ENCODE results near the gene PPTC7. TPM values are rescaled to one million over a fixed set of nuclear protein-coding genes. Genes with fewer than 3 reads are reported as not detected.
"Not testable (repeated sequence)": the region's sequence is repeated elsewhere in the genome, so short reads cannot be mapped to it uniquely, and the experiment has no call there.

PPTC7 gene
- total RNA-seq, 4 donors from 2014 or later, result 24.6 to 36.6 (median 29.1) TPM

DNA sequence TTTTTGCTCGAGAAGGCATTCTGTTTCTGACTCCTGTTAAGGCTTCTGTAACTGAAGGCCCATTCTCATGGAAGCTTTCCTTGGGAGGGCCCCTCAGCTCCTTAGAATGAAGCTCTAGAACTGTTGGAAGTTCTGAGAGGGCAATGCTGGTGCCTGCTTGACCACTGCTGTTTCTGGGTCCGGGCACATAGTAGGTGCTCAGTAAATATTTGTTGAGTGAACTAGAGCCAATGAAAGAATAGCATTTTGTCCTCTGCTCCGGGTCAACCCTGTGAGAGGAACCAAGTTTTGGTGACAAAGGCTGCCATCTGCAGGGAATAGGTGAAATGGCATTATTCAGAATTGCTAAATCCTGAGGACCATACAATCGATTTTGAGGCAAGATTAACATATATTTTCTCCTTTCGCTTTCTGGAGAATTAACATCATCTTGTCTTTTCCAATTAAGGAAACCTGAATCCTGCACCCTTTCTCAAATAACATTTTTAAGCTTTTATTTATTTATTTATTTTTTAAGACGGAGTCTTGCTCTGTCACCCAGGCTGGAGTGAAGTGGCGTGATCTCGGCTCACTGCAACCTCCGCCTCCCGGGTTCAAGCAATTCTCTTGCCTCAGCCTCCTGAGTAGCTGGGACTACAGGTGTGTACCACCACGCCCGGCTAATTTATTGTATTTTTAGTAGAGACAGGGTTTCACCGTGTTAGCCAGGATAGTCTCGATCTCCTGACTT lies 19.1 kb upstream of the PPTC7 start:
- 61% methylated on average over 14 of the region's 14 CpGs for WGBS
- H3K36me3 ChIP-seq; H3K27ac ChIP-seq; H3K27me3 ChIP-seq; DNase-seq (ENCODE audit: low spot score in 2 of 2); H3K4me3 ChIP-seq; H3K9me3 ChIP-seq; H3K4me1 ChIP-seq: not testable (repeated sequence)
- TF ChIP-seq, protein P1, sequence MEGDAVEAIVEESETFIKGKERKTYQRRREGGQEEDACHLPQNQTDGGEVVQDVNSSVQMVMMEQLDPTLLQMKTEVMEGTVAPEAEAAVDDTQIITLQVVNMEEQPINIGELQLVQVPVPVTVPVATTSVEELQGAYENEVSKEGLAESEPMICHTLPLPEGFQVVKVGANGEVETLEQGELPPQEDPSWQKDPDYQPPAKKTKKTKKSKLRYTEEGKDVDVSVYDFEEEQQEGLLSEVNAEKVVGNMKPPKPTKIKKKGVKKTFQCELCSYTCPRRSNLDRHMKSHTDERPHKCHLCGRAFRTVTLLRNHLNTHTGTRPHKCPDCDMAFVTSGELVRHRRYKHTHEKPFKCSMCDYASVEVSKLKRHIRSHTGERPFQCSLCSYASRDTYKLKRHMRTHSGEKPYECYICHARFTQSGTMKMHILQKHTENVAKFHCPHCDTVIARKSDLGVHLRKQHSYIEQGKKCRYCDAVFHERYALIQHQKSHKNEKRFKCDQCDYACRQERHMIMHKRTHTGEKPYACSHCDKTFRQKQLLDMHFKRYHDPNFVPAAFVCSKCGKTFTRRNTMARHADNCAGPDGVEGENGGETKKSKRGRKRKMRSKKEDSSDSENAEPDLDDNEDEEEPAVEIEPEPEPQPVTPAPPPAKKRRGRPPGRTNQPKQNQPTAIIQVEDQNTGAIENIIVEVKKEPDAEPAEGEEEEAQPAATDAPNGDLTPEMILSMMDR (IDR thresholded peaks at IDR 0.05), result peak; percentile 54 to 73

DNA sequence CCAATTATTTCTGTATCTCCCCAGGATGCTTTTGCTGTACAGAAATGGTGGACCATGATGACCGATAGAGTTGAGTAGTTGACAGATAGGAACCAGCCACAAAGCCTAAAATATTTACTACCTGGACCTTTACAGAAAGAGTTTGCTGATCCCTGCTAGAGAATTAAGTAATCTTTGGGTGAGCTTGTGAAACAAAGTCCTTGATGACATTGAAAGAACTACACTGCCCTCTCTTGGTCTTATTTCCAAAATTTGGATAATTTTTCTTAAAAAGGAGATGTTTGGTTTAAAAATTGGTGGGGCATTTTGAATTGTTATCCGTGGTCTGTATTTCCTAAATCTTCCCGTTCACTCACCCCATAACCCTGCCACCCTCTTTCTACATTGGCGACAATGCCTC lies 17.1 kb upstream of the PPTC7 start:
- Histone ChIP-seq H3K27me3 (no peaks in the 10 kb centered on the region), H3K4me3 (no peak overlapping the region), H3K27ac (no peak overlapping the region), H3K9me3 (no peaks in the 10 kb centered on the region), H3K36me3 (no peaks in the 10 kb centered on the region), H3K4me1 (no peaks in the 10 kb centered on the region)
- TF ChIP-seq POLR2AphosphoS5 (IDR thresholded peaks at IDR 0.05), result no peak
- TF ChIP-seq, protein P1 (IDR thresholded peaks at IDR 0.05), result peak in 1 of 2 donors; percentile 40
- 42% methylated on average over 4 of the region's 4 CpGs for WGBS
- DNase-seq (ENCODE audit: low spot score in 2 of 2), result no peak

DNA sequence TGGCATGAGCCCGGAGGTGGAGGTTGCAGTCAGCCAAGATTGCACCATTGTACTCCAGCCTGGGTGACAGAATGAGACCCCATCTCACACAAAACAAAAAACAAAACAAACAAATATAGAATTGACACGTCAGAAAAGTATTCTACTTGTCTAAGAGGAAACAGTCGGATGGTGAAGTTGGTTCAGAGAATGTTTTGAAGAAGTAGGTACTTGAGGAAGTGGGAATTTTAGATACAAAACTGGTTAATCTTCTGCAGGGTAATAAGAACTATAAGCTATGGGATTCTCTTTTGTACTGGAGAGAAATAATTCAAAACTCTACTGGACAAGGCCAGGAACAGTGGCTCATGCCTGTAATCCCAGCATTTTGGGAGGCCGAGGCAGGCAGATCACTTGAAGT lies 16.2 kb upstream of the PPTC7 start:
- Histone ChIP-seq H3K36me3 (no peaks in the 10 kb centered on the region), H3K27me3 (no peaks in the 10 kb centered on the region), H3K4me3 (no peak overlapping the region), H3K4me1 (no peaks in the 10 kb centered on the region), H3K27ac (no peak overlapping the region), H3K9me3 (no peaks in the 10 kb centered on the region)
- WGBS, result 79% methylated on average over 4 of the region's 4 CpGs
- TF ChIP-seq POLR2A (IDR thresholded peaks at IDR 0.05) (no peak), POLR2AphosphoS5 (IDR thresholded peaks at IDR 0.05) (no peak)
- TF ChIP-seq, protein P1 (IDR thresholded peaks at IDR 0.05), result no peak
- no peak for DNase-seq (ENCODE audit: low spot score in 2 of 2)

DNA sequence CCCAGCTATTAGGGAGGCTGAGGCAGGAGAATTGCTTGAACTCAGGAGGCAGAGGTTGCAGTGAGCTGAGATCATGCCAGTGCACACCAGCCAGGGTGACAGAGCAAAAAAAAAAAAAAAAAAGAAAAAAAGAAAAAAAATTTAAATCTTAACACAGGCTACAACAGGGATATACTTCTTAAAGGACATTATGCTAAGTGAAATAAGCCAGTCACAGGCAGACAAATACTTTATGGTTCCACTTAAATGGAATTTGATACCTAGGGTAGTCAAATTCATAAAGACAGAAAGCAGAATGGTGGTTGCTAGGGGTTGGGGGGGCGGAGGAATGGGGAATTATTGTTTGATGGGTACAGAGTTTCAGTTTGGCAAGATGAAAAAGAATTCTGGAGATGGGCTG lies 14.8 kb upstream of the PPTC7 start:
- no peaks in the 10 kb centered on the region for H3K9me3 ChIP-seq
- no peak overlapping the region for H3K4me3 ChIP-seq
- H3K4me1 ChIP-seq, result no peaks in the 10 kb centered on the region
- no peak overlapping the region for H3K27ac ChIP-seq
- no peaks in the 10 kb centered on the region for H3K36me3 ChIP-seq
- H3K27me3 ChIP-seq, result no peaks in the 10 kb centered on the region
- no peak for DNase-seq (ENCODE audit: low spot score in 2 of 2)
- 76% methylated on average over 1 of the region's 1 CpG for WGBS
- no peak for TF ChIP-seq EP300 (IDR thresholded peaks at IDR 0.05)
- TF ChIP-seq, protein P1 (IDR thresholded peaks at IDR 0.05), result no peak
- no peak for TF ChIP-seq POLR2A (IDR thresholded peaks at IDR 0.05)
- TF ChIP-seq POLR2AphosphoS5 (IDR thresholded peaks at IDR 0.05), result no peak

DNA sequence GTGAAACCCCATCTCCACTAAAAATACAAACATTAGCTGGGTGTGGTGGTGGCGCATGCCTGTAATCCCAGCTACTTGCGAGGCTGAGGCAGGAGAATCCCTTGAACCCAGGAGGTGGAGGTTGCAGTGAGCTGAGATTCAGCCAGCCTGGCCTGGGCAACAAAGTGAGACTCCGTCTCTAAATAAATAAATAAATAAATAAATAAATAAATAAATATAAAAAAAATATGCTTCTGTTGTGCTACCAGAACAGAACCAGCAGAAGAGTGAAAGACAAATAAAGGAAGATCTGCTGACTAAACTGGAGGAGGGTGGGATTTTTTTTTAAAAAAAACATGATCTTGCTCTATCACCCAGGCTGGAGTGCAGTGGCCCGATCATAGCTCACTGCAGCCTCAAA lies 9.8 kb upstream of the PPTC7 start:
- DNase-seq (ENCODE audit: low spot score in 2 of 2); H3K27ac ChIP-seq: not testable (repeated sequence)
- WGBS, result 88% methylated on average over 4 of the region's 4 CpGs

DNA sequence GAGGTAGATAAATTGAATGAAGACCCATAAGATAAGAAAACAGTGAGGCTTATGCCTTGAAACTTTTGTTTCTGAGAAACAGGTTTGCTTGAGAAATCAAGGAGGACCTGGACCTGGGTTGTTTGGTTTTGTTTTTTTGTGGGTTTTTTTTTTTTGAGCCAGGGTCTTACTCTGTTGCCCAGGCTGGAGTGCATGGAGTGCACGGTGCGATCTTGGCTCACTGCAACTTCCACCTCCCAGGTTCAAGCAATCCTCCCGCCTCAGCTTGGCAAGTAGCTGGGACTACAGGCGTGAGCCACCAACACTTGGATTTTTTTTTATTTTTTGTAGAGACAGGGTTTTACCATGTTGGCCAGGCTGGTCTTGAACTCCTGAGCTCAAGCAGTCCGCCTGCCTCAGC lies 9.0 kb upstream of the PPTC7 start:
- TF ChIP-seq, protein P1 (IDR thresholded peaks at IDR 0.05), result no peak
- no peak for TF ChIP-seq POLR2AphosphoS5 (IDR thresholded peaks at IDR 0.05)
- no peak for TF ChIP-seq EP300 (IDR thresholded peaks at IDR 0.05)
- TF ChIP-seq POLR2A (IDR thresholded peaks at IDR 0.05), result no peak
- no peaks in the 10 kb centered on the region for H3K27me3 ChIP-seq
- H3K9me3 ChIP-seq, result no peaks in the 10 kb centered on the region
- no peaks in the 10 kb centered on the region for H3K36me3 ChIP-seq
- no peak overlapping the region for H3K4me3 ChIP-seq
- 92% methylated on average over 5 of the region's 5 CpGs for WGBS
- peaks cover 19% of the 10 kb centered on the region for H3K4me1 ChIP-seq
- no peak for DNase-seq (ENCODE audit: low spot score in 2 of 2)
- no peak overlapping the region for H3K27ac ChIP-seq

More for the DNA sequence above, 9.8 kb upstream of the PPTC7 start:
- H3K36me3 ChIP-seq, H3K27me3 ChIP-seq, H3K4me3 ChIP-seq, H3K9me3 ChIP-seq: not testable (repeated sequence)
- H3K4me1 ChIP-seq, result peaks cover 19% of the 10 kb centered on the region
